GM15510 (cell line): ENCODE results near the gene EML1.

Source experiments
- POLR2A ChIP-seq: IDR thresholded peaks from 3 replicates; pipeline ENCODE4 v1.6.1; 2011; ENCODE audit warnings: borderline replicate concordance; ENCODE audit not compliant: insufficient read length; ENCODE audit errors: extremely low read depth

The EML1 gene

GRCh38 chr14:99874306-99874705, 81.1 kb downstream of the EML1 start:
- no peak for TF ChIP-seq POLR2A

- TF ChIP-seq POLR2A: no peak
Measured at GRCh38 chr14:99875421-99875820, 82.2 kb downstream of the EML1 start.

GRCh38 chr14:99875836-99876235, 82.6 kb downstream of the EML1 start:
- TF ChIP-seq POLR2A: no peak

- TF ChIP-seq POLR2A: no peak
Measured at GRCh38 chr14:99876406-99876805, 83.2 kb downstream of the EML1 start.

- no peak for TF ChIP-seq POLR2A
Measured at GRCh38 chr14:99878563-99878962, 85.3 kb downstream of the EML1 start.

- TF ChIP-seq POLR2A: no peak
Measured at GRCh38 chr14:99879401-99880295, 86.4 kb downstream of the EML1 start.

GRCh38 chr14:99880651-99881420, 87.6 kb downstream of the EML1 start:
- TF ChIP-seq POLR2A: no peak

GRCh38 chr14:99883866-99884650, 90.8 kb downstream of the EML1 start:
- no peak for TF ChIP-seq POLR2A

GRCh38 chr14:99884834-99885648, 91.8 kb downstream of the EML1 start:
- no peak for TF ChIP-seq POLR2A

GRCh38 chr14:99885649-99885958, 92.4 kb downstream of the EML1 start:
- no peak for TF ChIP-seq POLR2A

- TF ChIP-seq POLR2A: no peak
Measured at GRCh38 chr14:99887407-99887806, 94.2 kb downstream of the EML1 start.

GRCh38 chr14:99888149-99888548, 94.9 kb downstream of the EML1 start:
- TF ChIP-seq POLR2A: no peak

GRCh38 chr14:99889268-99889667, 96.1 kb downstream of the EML1 start:
- no peak for TF ChIP-seq POLR2A

- TF ChIP-seq POLR2A: no peak
Measured at GRCh38 chr14:99891266-99891665, 98.1 kb downstream of the EML1 start.
